ENCODE data around the gene PKNOX1. TPM values are rescaled to one million over a fixed set of nuclear protein-coding genes. Genes with fewer than 3 reads are reported as not detected.
"Not testable (repeated sequence)": the region's sequence is repeated elsewhere in the genome, so short reads cannot be mapped to it uniquely, and the experiment has no call there.

Gene PKNOX1
- total RNA-seq, 1 donor from 2014 or later, result 26.4 TPM

DNA sequence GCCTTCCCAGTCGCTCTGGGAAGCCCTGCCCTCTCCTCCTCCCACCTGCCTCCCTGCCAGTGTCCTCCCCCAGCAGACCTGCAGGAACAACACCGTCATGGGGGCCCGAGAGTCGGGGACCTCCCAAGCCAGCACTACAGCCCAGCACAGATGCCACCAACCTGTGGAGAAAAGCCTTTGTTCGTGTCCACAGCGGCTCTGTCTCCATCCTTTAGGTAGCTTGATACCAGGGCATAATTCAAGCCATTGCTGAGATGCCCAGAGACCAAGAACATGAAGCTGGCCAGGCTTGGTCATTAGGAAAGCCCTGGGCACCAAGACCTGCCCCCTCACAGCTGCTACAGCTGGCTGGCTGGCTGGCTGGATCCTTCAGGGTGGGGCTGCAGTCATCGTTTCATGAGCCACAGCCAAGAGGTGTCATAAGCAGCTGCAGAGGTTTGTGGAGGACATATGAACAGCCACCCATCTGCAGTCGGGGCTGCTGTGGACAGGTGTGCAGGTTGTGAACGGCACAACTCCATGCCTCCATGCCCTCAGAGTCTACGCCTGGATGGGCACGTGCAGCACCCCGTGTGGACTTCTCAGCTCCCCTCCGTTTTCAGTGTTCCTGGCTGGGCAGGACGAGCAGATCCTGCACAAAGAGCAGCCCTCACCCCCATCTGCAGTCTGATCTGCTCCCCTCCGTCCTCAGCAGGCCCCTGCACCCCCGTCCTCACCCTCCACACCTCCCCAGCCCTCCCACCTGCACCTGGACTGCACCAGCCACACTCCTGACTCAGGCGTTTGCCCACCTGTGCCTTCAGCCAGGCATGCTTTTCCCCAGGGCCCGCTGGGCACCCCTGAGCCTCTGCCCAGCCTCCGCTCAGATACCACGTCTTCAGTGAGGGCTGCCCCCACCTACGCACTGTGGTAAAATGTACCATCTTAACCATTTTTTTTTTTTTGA is 71.8 kb downstream of the PKNOX1 start:
- not testable (repeated sequence) for DNase-seq (ENCODE audit: low read depth)

DNA sequence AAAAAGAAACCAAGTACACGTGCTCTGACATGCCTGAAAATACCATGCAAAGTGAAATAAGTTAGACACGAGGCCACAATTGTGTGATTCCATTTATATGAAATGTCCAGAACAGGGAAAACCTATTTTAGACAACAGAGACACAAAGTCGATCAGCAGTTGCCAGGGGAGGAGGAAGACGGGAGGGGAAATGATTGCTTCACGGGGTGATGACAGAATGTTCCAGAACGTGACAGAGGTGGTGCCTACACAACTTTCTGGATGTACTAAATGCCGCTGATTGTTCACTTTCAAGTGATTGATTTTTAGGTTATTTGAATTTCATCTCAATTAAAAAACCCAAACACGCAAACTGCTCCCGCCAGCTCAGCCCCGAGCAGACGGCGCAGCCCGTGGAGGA is 78.8 kb downstream of the PKNOX1 start:
- DNase-seq (ENCODE audit: low read depth), result not testable (repeated sequence)

DNA sequence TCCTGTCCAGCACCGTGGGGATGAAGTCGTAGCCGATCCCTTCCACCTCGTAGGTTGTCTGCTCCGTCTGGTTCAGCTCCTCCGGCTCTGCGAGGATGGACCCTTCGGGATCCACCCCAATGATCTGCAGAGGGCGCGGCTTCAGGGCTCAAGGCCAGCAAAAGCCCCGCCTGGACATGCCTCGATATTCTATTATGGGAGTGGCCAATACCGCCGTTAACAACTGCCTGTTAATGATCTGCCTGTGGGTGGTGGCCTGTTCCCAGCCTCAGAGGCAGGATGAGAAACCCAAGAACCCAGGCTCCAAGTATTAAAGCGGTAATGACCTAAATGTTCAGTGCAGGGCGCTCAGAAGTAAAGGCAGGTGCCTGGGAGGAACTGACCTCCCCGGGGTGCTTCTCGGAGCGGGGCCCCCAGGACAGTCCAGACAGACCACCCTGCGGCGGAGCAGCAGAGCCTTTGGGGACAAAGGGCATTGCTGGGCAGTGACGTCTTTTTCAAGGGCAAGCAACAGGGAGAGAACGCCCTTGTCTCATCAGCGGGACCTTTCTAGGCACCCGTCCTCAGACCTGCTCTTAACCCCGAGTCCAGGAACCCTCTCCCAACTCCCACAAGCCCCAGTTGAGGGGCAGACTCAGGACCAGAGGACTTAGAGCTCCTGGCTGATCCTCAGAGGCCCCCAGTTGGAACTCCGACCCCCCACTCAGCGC is 88.7 kb downstream of the PKNOX1 start:
- not testable (repeated sequence) for DNase-seq (ENCODE audit: low read depth)

DNA sequence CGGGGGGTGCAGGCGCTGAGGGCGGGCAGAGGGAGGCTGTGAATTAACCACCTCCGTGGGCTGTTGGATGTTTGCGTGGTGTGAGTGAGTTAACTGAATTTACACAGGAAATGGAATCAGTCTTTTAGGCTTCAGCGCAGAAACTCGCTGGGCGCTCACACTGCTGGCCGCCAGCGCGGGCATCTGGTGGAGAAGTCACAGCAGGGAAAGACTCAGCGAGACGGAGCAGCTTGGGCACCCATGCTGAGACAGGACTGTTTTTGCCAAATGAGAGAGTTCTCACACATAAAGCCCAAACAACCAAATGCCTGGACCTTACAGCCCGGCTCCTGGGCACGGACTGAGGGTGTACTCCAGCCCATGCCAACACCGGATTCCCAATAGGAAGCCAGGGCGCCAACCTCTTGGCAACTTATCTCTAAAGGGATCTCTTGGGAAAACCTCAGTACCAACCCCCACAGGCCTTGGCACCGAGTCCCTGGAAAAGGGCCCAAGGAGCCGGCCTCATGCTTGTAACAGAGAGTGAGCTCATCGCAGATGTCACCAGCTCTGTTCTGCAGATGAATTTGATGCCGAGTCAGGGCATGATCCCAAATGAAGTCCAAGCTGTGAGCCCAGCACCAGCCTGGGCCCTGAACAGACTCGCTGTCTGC is 90.0 kb downstream of the PKNOX1 start:
- DNase-seq (ENCODE audit: low read depth), result not testable (repeated sequence)

DNA sequence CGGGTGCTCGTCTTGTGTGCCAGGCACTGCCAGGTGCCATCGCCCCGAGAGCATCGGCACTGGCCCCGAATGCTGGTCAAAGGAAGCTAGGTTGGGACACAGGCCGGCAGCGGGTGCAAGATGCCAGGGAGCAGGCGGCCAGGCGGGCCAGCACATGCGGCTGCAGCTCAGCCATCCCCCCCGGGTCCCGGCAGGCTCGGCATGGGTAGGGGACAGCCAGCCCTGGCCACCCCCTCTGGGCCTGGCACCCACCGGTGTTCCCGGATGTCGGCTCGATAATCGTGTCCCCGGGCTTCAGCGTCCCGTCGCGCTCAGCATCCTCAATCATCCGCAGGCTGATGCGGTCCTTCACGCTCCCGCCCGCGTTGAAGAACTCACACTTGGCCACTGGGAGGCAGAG is 91.6 kb downstream of the PKNOX1 start:
- not testable (repeated sequence) for DNase-seq (ENCODE audit: low read depth)

DNA sequence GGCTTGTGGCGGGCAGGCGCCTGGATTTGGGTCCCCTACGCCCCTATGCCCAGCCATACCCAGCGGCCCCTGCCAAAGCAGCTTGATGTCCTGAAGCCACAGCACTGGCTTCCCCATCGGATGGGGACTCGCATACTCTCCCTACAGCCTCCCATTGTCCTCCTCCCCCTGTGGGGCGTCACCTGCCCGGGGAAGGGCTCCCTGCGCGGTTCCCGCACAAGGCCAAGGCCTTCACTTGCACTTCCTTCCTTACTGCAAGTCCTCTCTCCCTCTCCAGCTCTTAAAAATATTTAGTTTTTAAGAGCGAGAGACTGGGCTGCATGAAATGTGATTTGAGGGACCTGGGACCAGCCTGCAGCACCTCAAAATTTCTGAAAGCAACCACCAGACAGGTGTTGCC is 92.3 kb downstream of the PKNOX1 start:
- not testable (repeated sequence) for DNase-seq (ENCODE audit: low read depth)

DNA sequence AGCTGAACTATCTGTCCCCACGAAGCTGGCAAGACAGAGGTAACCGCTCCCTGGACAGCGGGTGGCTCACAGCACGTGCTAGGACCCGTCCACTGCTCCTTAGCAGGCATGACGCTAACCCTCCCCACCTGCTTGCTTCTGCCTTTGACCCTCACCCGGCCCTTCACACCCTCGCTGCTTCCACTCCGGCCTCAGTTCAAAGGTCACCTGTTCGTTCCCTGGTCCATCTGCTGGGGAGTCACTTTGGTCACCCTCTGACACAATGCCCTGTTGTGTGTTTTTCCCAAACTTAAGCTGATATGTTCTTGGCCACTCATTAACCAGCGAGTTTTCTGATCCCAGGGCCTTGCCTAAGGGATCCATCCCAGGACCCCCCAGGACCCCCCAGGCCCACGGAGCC is 93.7 kb downstream of the PKNOX1 start:
- DNase-seq (ENCODE audit: low read depth), result not testable (repeated sequence)

DNA sequence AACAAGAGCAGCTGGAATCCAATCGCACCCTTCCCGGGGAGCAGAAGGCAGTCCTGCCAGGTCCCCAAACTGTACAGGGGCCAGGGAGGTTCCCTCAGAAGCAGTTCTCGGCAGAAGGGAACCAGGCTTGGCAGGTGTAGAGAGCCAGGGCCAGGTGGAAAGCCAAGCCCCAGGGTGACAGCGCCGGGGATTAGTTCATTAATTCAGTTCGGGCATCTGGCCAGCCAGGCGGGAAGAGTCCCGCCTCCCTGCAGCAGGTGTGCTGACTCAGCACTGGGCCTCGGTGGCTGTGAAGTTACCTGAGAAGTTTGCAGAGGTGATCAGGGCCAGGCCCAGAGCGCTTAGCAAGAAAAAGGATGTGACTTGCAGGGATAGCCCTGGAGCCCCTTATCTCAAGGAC is 95.3 kb downstream of the PKNOX1 start:
- not testable (repeated sequence) for DNase-seq (ENCODE audit: low read depth)

DNA sequence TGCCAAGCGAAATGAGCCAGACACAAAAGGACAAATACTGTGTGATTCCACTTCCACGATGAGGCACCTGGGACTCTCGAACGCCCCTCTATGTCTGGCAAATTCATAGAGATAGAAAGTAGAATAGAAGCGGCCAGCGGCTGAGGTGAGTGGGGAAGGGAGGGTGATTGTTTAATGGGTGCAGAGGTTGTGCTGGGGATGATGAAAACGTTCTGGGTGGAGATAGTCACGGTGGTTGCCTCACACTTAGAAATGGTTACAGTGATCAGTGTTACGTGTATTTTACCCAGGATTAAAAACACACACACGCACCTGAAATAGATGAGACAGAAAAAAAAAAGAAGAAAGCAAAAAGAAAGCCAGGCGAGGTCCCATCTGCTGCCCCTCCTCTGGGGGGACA is 98.4 kb downstream of the PKNOX1 start:
- DNase-seq (ENCODE audit: low read depth), result not testable (repeated sequence)

DNA sequence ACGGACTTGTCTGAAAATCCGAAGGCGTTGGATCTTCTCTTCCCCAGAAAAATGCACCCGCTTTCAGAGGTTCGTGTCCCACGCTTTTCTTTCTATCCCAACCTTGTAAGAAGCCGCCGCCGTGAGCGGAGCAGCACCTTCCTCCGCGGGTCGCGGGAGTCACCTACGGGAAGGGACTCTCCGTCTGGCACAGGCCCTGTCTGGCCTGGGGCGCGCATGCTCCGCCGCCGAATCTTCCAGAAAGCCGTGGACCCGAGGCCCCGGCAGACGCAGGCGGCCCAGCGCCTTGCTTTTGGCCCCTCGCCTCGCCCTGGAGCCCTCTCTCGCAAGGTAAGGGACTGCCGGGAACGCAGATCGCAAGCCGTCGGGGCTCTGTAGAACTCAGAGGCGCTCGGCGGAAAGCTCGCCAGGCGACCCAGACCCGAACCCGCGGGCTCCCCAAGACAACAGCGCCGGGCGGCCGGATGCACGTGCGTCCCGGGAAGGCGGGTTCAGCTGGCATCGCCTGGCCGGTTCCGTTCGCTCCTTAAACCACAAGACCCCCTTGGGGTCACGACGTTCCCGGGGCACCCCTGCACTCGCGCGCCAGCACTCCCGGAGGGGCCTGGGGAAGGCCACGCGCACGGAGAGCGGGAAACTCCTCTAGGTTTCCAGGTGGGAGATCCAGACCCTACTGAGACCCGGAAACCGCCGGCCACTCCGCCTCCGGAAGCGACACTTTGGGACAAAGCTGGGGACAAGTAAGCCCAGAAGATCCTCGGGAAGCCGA is 100.2 kb downstream of the PKNOX1 start:
- DNase-seq (ENCODE audit: low read depth), result not testable (repeated sequence)

DNA sequence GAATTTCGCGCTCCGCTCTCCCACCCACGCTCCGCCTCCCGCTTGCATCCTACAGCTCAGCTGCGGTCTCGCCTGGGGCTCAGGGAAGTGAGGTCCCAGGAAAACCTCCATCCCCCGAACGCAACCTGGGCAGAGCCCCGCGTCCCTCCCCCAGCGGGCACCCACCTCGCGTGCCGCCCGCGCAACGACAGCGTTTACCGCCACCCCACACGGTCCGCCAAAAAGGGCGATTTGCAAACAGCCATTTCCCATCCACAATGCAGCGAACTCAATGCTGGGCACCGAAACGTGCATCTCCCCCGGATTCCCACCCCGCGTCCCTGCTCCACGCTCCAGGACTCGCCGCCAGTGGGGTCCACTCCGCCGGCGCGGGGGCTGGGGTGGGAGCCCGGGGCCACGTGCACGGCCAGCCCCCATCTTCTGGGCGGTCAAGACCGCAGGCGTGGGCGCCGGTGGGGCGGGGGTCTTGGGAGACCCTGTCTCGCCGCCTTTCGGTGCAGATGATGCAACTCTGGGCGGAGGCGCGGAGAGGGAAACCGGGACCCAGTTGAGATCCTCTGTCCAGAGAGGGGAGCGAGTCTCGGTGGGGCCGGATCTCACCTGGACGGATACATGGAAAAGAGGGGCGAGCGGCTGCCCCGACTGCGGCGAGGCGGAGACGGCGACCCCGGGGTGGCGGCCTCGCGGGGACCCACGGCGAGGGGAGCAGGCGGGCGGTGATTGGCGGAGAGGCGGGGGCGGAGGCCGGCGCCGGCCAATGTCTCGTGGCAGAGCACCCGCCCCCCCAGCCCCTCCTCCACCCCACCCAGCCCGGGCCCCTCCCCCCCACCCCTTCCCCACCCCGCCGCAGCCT is 101.0 kb downstream of the PKNOX1 start, which contains the start of gene CBS:
Gene CBS, minus strand, starts transcription at position 666 of the 853 bp plus-strand sequence. CDS start 3,642 bp downstream, outside the sequence.
- DNase-seq (ENCODE audit: low read depth), result not testable (repeated sequence)

DNA sequence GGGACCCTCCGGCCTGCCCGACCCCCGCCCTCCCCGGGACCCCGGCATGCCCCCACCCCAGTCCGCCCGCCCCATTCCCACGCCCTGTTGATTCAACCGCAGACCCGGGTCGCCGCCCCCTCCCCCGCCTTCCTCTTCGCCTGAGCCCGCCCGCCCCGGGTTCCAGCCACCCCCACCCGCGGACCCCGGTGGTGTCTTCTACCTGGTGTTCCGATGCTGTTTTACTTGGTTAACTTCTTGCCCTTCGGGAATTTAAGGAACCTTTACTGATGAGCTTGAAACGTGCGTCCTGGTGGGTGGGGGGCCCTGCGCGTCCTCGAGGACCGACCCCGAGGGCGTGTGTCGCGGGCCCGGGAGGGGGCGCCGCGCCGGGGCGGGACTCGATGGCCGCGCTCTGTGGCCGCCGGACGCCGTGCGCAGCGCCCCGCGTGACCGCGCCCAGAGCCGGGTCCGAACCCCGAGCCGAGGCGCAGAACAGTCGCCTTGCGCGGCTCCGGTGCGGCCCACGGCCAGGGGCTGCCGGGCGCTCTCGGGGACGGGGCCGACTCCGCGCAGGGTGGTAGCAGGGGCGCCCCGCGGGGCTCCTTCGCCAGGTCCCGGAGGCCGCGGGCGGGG is 101.8 kb downstream of the PKNOX1 start:
- not testable (repeated sequence) for DNase-seq (ENCODE audit: low read depth)

DNA sequence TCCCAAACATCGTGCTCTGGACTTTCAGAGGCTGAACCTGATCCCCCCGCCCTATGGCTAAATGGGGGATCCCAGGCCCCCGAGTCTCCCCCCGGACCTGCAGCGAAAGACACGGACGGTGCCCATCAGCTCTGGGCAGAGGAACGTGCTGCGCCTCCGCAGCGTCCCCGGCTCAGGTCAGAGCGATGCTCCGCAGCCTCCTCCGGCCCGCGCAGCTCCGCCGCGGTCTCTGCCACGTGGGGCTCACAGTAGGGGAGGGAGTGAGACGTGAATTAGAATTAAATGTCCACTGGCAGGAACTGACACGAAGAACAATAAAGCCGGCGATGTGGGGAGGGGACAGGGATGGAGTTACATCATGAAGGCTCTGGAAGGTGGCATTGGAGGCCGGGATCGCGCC is 102.3 kb downstream of the PKNOX1 start:
- DNase-seq (ENCODE audit: low read depth), result not testable (repeated sequence)

DNA sequence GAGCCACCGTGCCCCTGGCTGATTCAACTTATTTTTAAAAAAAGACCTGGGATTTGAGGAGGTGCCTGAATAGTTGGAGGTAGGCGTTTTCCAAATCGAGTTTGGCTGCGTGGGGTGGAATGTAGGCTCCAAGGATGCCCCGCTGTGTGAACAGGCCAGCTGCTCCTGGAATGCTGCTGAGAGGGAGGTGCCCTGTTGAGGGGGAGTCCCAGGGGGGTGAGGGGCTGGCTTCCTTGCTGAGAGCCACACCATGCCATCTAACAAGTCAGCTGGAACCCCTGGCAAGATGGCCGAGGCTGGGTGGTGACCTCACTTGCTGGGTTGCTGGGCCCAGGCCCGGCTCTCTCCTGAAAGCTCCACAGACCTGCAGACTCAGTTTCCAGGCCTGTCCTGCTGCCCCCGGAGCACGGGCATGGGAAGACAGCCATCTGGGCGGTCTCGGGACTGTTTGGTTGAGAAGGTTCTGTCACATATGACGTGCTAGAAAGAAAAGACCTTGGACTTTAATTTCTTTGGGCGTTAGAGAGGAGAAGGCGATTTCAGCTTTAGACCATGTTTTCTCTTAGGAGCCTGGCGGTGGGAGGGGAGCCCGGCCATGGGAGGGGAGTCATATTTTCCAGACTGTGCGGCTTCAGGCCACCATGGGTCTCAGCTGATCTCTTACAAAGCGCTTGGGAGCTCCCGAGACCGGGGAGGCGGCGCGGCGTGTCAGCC is 108.4 kb downstream of the PKNOX1 start:
- not testable (repeated sequence) for DNase-seq (ENCODE audit: low read depth)

Other genes starting within 250 kb of the PKNOX1 start
- 10.1 and 21.2 TPM in 2 replicates for gene WDR4, start 95.0 kb upstream of the PKNOX1 start, total RNA-seq
- 46.7 and 56.8 TPM in 2 replicates for gene NDUFV3, start 81.3 kb upstream of the PKNOX1 start, total RNA-seq
- not detected in 2 replicates for gene ERVH48-1, start 48.9 kb upstream of the PKNOX1 start, total RNA-seq
- 24.5 and 90.7 TPM in 2 replicates for gene CBS, start 101.3 kb downstream of the PKNOX1 start, total RNA-seq
- gene U2AF1, start 133.0 kb downstream of the PKNOX1 start, total RNA-seq, result 11.1 and 34.3 TPM in 2 replicates
- gene CRYAA, start 194.4 kb downstream of the PKNOX1 start, total RNA-seq, result not detected in 2 replicates

Data from renal cortical epithelial cell (primary cell).